GM23338 (cell line): ENCODE data around the gene ATP5PD. TPM values are rescaled to one million over a fixed set of nuclear protein-coding genes. Genes with fewer than 3 reads are reported as not detected.

Experiments
- ATAC-seq: fragments of 200-7000 bp; cut with Tn5 transposase; 3 replicates; pipeline ENCODE4 v1.9.1; 2020
- DNase-seq: peaks from one replicate; pipeline ENCODE4 v3.0.0-alpha.2; 2015; ENCODE audit warnings: low spot score
- H2AFZ ChIP-seq: fragments of 200-600 bp; sonication (generic); 2 replicates; pipeline ENCODE4 v1.8.0; 2016; ENCODE audit warnings: antibody characterized with exemption, mild to moderate bottlenecking, moderate library complexity
- H3F3A ChIP-seq: fragments of 200-600 bp; sonication (generic); replicated peaks from 2 replicates; pipeline ENCODE4 v1.8.0; 2017; ENCODE audit warnings: antibody characterized with exemption, mixed run types, low read depth
- H3K27ac ChIP-seq: fragments of 200-600 bp; sonication (generic); 2 replicates; pipeline ENCODE4 v1.6.1; 2016; ENCODE audit warnings: low read depth
- H3K27me3 ChIP-seq: fragments of 200-600 bp; sonication (generic); 2 replicates; pipeline ENCODE4 v1.8.0; 2016; ENCODE audit warnings: mild to moderate bottlenecking, mixed run types, moderate library complexity; ENCODE audit not compliant: insufficient read depth
- H3K36me3 ChIP-seq: fragments of 200-600 bp; sonication (generic); 2 replicates; pipeline ENCODE4 v1.8.0; 2016; ENCODE audit warnings: mild to moderate bottlenecking; ENCODE audit not compliant: insufficient read depth
- H3K4me1 ChIP-seq: fragments of 200-600 bp; sonication (generic); 2 replicates; pipeline ENCODE4 v1.8.0; 2016; ENCODE audit warnings: mild to moderate bottlenecking, moderate library complexity; ENCODE audit not compliant: insufficient read depth
- H3K4me2 ChIP-seq: fragments of 200-600 bp; sonication (generic); 2 replicates; pipeline ENCODE4 v1.7.1; 2017; ENCODE audit warnings: mixed run types
- H3K4me3 ChIP-seq: fragments of 200-600 bp; sonication (generic); 2 replicates; pipeline ENCODE4 v1.6.1; 2016; ENCODE audit warnings: mixed run types
- H3K79me2 ChIP-seq: fragments of 200-600 bp; sonication (generic); replicated peaks from 2 replicates; pipeline ENCODE4 v1.8.0; 2017; ENCODE audit warnings: mild to moderate bottlenecking; ENCODE audit not compliant: insufficient read depth
- H3K9me2 ChIP-seq: fragments of 200-600 bp; sonication (generic); 2 replicates; pipeline ENCODE4 v1.8.0; 2017; ENCODE audit not compliant: insufficient read depth
- H4K20me1 ChIP-seq: fragments of 200-600 bp; sonication (generic); replicated peaks from 2 replicates; pipeline ENCODE4 v1.8.0; 2017; ENCODE audit warnings: mild to moderate bottlenecking; ENCODE audit not compliant: insufficient read depth
- H3K27ac Mint-ChIP-seq: 2 replicates; pipeline ENCODE4 v1.8.0; 2020; ENCODE audit warnings: inconsistent platforms, mild to moderate bottlenecking, moderate library complexity, mixed read lengths
- H3K27me3 Mint-ChIP-seq: 3 replicates; pipeline ENCODE4 v1.8.0; 2022; ENCODE audit warnings: low read depth, mild to moderate bottlenecking, moderate library complexity, mixed read lengths, inconsistent platforms; ENCODE audit not compliant: insufficient read depth, poor library complexity
- H3K36me3 Mint-ChIP-seq: 3 replicates; pipeline ENCODE4 v1.8.0; 2021; ENCODE audit warnings: low read depth, mild to moderate bottlenecking, inconsistent platforms, moderate library complexity, mixed read lengths
- H3K4me1 Mint-ChIP-seq: 3 replicates; pipeline ENCODE4 v1.8.0; 2020; ENCODE audit warnings: mild to moderate bottlenecking, inconsistent platforms, mixed read lengths
- H3K4me3 Mint-ChIP-seq: 3 replicates; pipeline ENCODE4 v1.8.0; 2021; ENCODE audit warnings: moderate library complexity, mild to moderate bottlenecking, inconsistent platforms, mixed read lengths
- H3K9me3 Mint-ChIP-seq: 3 replicates; pipeline ENCODE4 v1.8.0; 2020; ENCODE audit warnings: moderate library complexity, mild to moderate bottlenecking, inconsistent platforms, mixed read lengths
- CREB1 ChIP-seq: fragments of 250-450 bp; sonication (Bioruptor Pico); IDR thresholded peaks from 2 replicates; pipeline ENCODE4 v1.5.0; 2020; ENCODE audit warnings: low read depth, mild to moderate bottlenecking, moderate library complexity
- EZH2 ChIP-seq: fragments of 200-600 bp; sonication (generic); IDR thresholded peaks from one replicate; pipeline ENCODE4 v1.8.0; 2017; ENCODE audit warnings: antibody characterized with exemption, mild to moderate bottlenecking, low read depth; ENCODE audit not compliant: unreplicated experiment
- EZH2phosphoT487 ChIP-seq: fragments of 200-600 bp; sonication (generic); IDR thresholded peaks from one replicate; pipeline ENCODE4 v1.8.1; 2018; ENCODE audit warnings: antibody characterized with exemption; ENCODE audit not compliant: unreplicated experiment
- JUNB ChIP-seq: IDR thresholded peaks from one replicate; pipeline ENCODE4 v1.6.1; 2016; ENCODE audit warnings: antibody characterized with exemption; ENCODE audit not compliant: unreplicated experiment
- NANOG ChIP-seq: IDR thresholded peaks from 2 replicates; pipeline ENCODE4 v1.6.1; 2016; ENCODE audit warnings: antibody characterized with exemption, borderline replicate concordance
- POLR2AphosphoS5 ChIP-seq: IDR thresholded peaks from 2 replicates; pipeline ENCODE4 v1.6.1; 2016; ENCODE audit warnings: antibody characterized with exemption, low read depth
- STAT1 ChIP-seq: IDR thresholded peaks from one replicate; pipeline ENCODE4 v1.6.1; 2016; ENCODE audit warnings: antibody characterized with exemption; ENCODE audit not compliant: unreplicated experiment
- ZNF114 ChIP-seq: fragments of 250-450 bp; sonication (Bioruptor Pico); IDR thresholded peaks from 2 replicates; pipeline ENCODE4 v1.5.0; 2020; ENCODE audit warnings: mild to moderate bottlenecking, moderate library complexity
- ZNF331 ChIP-seq: fragments of 250-450 bp; sonication (Bioruptor Pico); IDR thresholded peaks from 2 replicates; pipeline ENCODE4 v1.5.0; 2020; ENCODE audit warnings: low read depth, mild to moderate bottlenecking, moderate library complexity
- polyA plus RNA-seq: library from polyadenylated mRNA; unstranded; fragments of >200 nt; fragmentation: Nextera tagmentation; extraction: Ambion mirVana; gene quantifications from 2 replicates; pipeline ENCODE4 v1.2.1, GENCODE V29; 2016
- total RNA-seq: library from RNA; depleted of rRNA; stranded (reverse); fragments of >200 nt; shearing (Covaris generic); gene quantifications from 2 replicates; pipeline ENCODE4 v1.2.3, GENCODE V29; 2014
- TF ChIP-seq, protein P1 (sequence below), 2 experiments: fragments of 200-600 bp in 1 of 2; sonication (generic) in 1 of 2; conservative IDR thresholded peaks; 2 replicates each; pipeline versions ENCODE4 v1.5.1 to v1.6.1; 2016 to 2017; ENCODE audit warnings: antibody characterized with exemption in 2 of 2, low read depth in 2 of 2, mild to moderate bottlenecking in 2 of 2, moderate library complexity in 1 of 2
- TF ChIP-seq, protein P2 (sequence below): IDR thresholded peaks from one replicate; pipeline ENCODE4 v1.6.1; 2018; ENCODE audit warnings: antibody characterized with exemption; ENCODE audit not compliant: unreplicated experiment
- TF ChIP-seq, protein P3 (sequence below): fragments of 250-450 bp; sonication (Bioruptor Pico); IDR thresholded peaks from 2 replicates; pipeline ENCODE4 v1.5.0; 2020; ENCODE audit warnings: mild to moderate bottlenecking, moderate library complexity
- TF ChIP-seq, protein P4 (sequence below): IDR thresholded peaks from 2 replicates; pipeline ENCODE4 v1.6.1; 2016; ENCODE audit warnings: antibody characterized with exemption

Gene ATP5PD
- total and polyA plus RNA-seq, 2 experiments from 2014 or later, result 244 to 1,144 TPM

DNA sequence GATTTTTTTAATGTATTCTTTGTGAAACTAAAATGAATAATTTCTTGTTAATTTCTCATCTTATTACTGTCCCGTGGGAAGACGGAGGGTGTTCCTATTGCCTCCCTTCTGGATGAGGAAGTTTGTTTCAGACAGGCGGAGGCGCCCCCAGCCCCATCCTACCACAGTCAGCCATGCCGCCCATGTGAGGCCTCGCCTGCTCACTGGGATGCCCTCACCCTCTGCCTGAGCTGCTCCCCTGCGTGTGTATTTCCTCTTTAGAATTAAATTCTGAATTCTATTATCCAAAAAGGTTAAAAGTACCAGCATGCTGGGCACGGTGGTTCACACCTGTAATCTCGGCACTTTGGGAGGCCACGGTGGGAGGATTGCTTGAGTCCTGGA lies 14.3 kb upstream of the ATP5PD start:
- H3K36me3 ChIP-seq, result peaks cover 40% of the 10 kb centered on the region
- H3K27ac ChIP-seq, result no peak overlapping the region
- H3F3A ChIP-seq, result 0 out of 2 replicates have a peak, but pooled peaks cover 6% of the 10 kb centered on the region
- no peaks in the 10 kb centered on the region for H3K9me3 Mint-ChIP-seq
- H3K4me1 Mint-ChIP-seq, result no peaks in the 10 kb centered on the region
- no peak overlapping the region for H2AFZ ChIP-seq
- H3K36me3 Mint-ChIP-seq, result peaks cover 71% of the 10 kb centered on the region
- peaks cover 7% of the 10 kb centered on the region for H3K27me3 Mint-ChIP-seq
- H3K27ac Mint-ChIP-seq, result no peak overlapping the region
- no peak overlapping the region for H3K4me2 ChIP-seq
- H3K4me3 Mint-ChIP-seq, result no peak overlapping the region
- H3K27me3 ChIP-seq, result no peaks in the 10 kb centered on the region
- H3K4me3 ChIP-seq, result no peak overlapping the region
- ATAC-seq, result no peak
- no peak for DNase-seq
- peaks cover 10% of the 10 kb centered on the region; the same call in 1 of the 2 replicates for H3K79me2 ChIP-seq
- peaks cover 10% of the 10 kb centered on the region; the same call in 1 of the 2 replicates for H4K20me1 ChIP-seq
- H3K9me2 ChIP-seq, result no peaks in the 10 kb centered on the region
- TF ChIP-seq STAT1 (no peak), EZH2phosphoT487 (no peak), ZNF331 (no peak), ZNF114 (CRISPR knock-in tag) (no peak), JUNB (no peak), CREB1 (no peak), NANOG (no peak), POLR2AphosphoS5 (no peak), EZH2 (no peak)
- TF ChIP-seq, protein P1, sequence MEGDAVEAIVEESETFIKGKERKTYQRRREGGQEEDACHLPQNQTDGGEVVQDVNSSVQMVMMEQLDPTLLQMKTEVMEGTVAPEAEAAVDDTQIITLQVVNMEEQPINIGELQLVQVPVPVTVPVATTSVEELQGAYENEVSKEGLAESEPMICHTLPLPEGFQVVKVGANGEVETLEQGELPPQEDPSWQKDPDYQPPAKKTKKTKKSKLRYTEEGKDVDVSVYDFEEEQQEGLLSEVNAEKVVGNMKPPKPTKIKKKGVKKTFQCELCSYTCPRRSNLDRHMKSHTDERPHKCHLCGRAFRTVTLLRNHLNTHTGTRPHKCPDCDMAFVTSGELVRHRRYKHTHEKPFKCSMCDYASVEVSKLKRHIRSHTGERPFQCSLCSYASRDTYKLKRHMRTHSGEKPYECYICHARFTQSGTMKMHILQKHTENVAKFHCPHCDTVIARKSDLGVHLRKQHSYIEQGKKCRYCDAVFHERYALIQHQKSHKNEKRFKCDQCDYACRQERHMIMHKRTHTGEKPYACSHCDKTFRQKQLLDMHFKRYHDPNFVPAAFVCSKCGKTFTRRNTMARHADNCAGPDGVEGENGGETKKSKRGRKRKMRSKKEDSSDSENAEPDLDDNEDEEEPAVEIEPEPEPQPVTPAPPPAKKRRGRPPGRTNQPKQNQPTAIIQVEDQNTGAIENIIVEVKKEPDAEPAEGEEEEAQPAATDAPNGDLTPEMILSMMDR (conservative IDR thresholded peaks at IDR 0.05; ENCODE audit: low read depth in 2 of 2), result no peak
- TF ChIP-seq, protein P2, sequence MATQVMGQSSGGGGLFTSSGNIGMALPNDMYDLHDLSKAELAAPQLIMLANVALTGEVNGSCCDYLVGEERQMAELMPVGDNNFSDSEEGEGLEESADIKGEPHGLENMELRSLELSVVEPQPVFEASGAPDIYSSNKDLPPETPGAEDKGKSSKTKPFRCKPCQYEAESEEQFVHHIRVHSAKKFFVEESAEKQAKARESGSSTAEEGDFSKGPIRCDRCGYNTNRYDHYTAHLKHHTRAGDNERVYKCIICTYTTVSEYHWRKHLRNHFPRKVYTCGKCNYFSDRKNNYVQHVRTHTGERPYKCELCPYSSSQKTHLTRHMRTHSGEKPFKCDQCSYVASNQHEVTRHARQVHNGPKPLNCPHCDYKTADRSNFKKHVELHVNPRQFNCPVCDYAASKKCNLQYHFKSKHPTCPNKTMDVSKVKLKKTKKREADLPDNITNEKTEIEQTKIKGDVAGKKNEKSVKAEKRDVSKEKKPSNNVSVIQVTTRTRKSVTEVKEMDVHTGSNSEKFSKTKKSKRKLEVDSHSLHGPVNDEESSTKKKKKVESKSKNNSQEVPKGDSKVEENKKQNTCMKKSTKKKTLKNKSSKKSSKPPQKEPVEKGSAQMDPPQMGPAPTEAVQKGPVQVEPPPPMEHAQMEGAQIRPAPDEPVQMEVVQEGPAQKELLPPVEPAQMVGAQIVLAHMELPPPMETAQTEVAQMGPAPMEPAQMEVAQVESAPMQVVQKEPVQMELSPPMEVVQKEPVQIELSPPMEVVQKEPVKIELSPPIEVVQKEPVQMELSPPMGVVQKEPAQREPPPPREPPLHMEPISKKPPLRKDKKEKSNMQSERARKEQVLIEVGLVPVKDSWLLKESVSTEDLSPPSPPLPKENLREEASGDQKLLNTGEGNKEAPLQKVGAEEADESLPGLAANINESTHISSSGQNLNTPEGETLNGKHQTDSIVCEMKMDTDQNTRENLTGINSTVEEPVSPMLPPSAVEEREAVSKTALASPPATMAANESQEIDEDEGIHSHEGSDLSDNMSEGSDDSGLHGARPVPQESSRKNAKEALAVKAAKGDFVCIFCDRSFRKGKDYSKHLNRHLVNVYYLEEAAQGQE, result no peak
- TF ChIP-seq, protein P3, sequence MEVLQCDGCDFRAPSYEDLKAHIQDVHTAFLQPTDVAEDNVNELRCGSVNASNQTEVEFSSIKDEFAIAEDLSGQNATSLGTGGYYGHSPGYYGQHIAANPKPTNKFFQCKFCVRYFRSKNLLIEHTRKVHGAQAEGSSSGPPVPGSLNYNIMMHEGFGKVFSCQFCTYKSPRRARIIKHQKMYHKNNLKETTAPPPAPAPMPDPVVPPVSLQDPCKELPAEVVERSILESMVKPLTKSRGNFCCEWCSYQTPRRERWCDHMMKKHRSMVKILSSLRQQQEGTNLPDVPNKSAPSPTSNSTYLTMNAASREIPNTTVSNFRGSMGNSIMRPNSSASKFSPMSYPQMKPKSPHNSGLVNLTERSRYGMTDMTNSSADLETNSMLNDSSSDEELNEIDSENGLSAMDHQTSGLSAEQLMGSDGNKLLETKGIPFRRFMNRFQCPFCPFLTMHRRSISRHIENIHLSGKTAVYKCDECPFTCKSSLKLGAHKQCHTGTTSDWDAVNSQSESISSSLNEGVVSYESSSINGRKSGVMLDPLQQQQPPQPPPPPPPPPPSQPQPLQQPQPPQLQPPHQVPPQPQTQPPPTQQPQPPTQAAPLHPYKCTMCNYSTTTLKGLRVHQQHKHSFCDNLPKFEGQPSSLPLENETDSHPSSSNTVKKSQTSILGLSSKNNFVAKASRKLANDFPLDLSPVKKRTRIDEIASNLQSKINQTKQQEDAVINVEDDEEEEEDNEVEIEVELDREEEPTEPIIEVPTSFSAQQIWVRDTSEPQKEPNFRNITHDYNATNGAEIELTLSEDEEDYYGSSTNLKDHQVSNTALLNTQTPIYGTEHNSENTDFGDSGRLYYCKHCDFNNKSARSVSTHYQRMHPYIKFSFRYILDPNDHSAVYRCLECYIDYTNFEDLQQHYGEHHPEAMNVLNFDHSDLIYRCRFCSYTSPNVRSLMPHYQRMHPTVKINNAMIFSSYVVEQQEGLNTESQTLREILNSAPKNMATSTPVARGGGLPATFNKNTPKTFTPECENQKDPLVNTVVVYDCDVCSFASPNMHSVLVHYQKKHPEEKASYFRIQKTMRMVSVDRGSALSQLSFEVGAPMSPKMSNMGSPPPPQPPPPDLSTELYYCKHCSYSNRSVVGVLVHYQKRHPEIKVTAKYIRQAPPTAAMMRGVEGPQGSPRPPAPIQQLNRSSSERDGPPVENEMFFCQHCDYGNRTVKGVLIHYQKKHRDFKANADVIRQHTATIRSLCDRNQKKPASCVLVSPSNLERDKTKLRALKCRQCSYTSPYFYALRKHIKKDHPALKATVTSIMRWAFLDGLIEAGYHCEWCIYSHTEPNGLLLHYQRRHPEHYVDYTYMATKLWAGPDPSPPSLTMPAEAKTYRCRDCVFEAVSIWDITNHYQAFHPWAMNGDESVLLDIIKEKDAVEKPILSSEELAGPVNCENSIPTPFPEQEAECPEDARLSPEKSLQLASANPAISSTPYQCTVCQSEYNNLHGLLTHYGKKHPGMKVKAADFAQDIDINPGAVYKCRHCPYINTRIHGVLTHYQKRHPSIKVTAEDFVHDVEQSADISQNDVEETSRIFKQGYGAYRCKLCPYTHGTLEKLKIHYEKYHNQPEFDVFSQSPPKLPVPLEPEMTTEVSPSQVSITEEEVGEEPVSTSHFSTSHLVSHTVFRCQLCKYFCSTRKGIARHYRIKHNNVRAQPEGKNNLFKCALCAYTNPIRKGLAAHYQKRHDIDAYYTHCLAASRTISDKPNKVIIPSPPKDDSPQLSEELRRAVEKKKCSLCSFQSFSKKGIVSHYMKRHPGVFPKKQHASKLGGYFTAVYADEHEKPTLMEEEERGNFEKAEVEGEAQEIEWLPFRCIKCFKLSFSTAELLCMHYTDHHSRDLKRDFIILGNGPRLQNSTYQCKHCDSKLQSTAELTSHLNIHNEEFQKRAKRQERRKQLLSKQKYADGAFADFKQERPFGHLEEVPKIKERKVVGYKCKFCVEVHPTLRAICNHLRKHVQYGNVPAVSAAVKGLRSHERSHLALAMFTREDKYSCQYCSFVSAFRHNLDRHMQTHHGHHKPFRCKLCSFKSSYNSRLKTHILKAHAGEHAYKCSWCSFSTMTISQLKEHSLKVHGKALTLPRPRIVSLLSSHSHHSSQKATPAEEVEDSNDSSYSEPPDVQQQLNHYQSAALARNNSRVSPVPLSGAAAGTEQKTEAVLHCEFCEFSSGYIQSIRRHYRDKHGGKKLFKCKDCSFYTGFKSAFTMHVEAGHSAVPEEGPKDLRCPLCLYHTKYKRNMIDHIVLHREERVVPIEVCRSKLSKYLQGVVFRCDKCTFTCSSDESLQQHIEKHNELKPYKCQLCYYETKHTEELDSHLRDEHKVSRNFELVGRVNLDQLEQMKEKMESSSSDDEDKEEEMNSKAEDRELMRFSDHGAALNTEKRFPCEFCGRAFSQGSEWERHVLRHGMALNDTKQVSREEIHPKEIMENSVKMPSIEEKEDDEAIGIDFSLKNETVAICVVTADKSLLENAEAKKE, result no peak
- TF ChIP-seq, protein P4, sequence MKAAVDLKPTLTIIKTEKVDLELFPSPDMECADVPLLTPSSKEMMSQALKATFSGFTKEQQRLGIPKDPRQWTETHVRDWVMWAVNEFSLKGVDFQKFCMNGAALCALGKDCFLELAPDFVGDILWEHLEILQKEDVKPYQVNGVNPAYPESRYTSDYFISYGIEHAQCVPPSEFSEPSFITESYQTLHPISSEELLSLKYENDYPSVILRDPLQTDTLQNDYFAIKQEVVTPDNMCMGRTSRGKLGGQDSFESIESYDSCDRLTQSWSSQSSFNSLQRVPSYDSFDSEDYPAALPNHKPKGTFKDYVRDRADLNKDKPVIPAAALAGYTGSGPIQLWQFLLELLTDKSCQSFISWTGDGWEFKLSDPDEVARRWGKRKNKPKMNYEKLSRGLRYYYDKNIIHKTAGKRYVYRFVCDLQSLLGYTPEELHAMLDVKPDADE, result no peak
- H3K4me1 ChIP-seq, result no peaks in the 10 kb centered on the region
